Fibroblast of lung (primary cell): ENCODE data around the gene FAM184A. TPM values are rescaled to one million over a fixed set of nuclear protein-coding genes. Genes with fewer than 3 reads are reported as not detected.

Experiments
- DNase-seq, 2 donors: peaks; one replicate each; pipeline versions ENCODE4 v3.0.0 to v3.0.0-alpha.2; 2010; ENCODE audit warnings: low read depth in 2 of 2
- H2AFZ ChIP-seq: 2 replicates; pipeline ENCODE4 v1.5.1; 2012; ENCODE audit warnings: low read length, control low read depth, inconsistent platforms
- H3K27ac ChIP-seq: 2 replicates; pipeline ENCODE4 v1.5.1; 2011; ENCODE audit warnings: low read length, control low read depth; ENCODE audit not compliant: insufficient read depth
- H3K27me3 ChIP-seq: 2 replicates; pipeline ENCODE4 v1.5.1; 2011; ENCODE audit warnings: mild to moderate bottlenecking, low read length; ENCODE audit not compliant: control insufficient read depth, insufficient read depth
- H3K36me3 ChIP-seq: 2 replicates; pipeline ENCODE4 v1.5.1; 2011; ENCODE audit warnings: low read length; ENCODE audit not compliant: control insufficient read depth, insufficient read depth
- H3K4me1 ChIP-seq: 2 replicates; pipeline ENCODE4 v1.5.1; 2011; ENCODE audit warnings: low read length; ENCODE audit not compliant: control insufficient read depth, insufficient read depth; ENCODE audit errors: extremely low read depth
- H3K4me2 ChIP-seq: 2 replicates; pipeline ENCODE4 v1.5.1; 2011; ENCODE audit warnings: low read length, control low read depth; ENCODE audit not compliant: insufficient read depth; ENCODE audit errors: extremely low read depth
- H3K4me3 ChIP-seq, 4 experiments: fragments of 200-600 bp in 1 of 4; sonication (generic) in 1 of 4; replicated peaks in 1 of 4; 2 replicates each; pipeline ENCODE4 v1.5.1; 2011 to 2016; ENCODE audit warnings: low read length in 4 of 4, low read depth in 3 of 4, mild to moderate bottlenecking in 3 of 4, control low read depth in 2 of 4, inconsistent platforms in 1 of 4, mixed read lengths in 1 of 4; ENCODE audit not compliant: insufficient read depth in 1 of 4; ENCODE audit errors: control extremely low read depth in 1 of 4
- H3K79me2 ChIP-seq: 2 replicates; pipeline ENCODE4 v1.5.1; 2012; ENCODE audit warnings: mild to moderate bottlenecking, low read length, inconsistent platforms; ENCODE audit not compliant: control insufficient read depth, insufficient read depth
- H3K9ac ChIP-seq: 2 replicates; pipeline ENCODE4 v1.5.1; 2011; ENCODE audit warnings: mild to moderate bottlenecking, low read length, control low read depth; ENCODE audit not compliant: insufficient read depth
- H3K9me3 ChIP-seq: 2 replicates; pipeline ENCODE4 v1.5.1; 2012; ENCODE audit warnings: low read depth, low read length; ENCODE audit not compliant: control insufficient read depth, insufficient read depth
- H4K20me1 ChIP-seq: 2 replicates; pipeline ENCODE4 v1.5.1; 2011; ENCODE audit warnings: low read length; ENCODE audit not compliant: control insufficient read depth, insufficient read depth; ENCODE audit errors: extremely low read depth
- CTCF ChIP-seq, 2 donors: IDR thresholded peaks in 1 of 2; conservative IDR thresholded peaks in 1 of 2; 1 replicate in 1 of 2; 2 replicates in 1 of 2; pipeline ENCODE4 v1.5.1; 2011 to 2012; ENCODE audit warnings: low read length in 2 of 2, control low read depth in 1 of 2, inconsistent platforms in 1 of 2, low read depth in 1 of 2, mild to moderate bottlenecking in 1 of 2
- EZH2 ChIP-seq: IDR thresholded peaks from 2 replicates; pipeline ENCODE4 v1.5.1; 2012; ENCODE audit warnings: low read length, control low read depth, mild to moderate bottlenecking; ENCODE audit errors: missing control alignments
- polyA plus RNA-seq, 2 donors: library from polyadenylated mRNA; depleted of rRNA in 1 of 2; stranded (reverse) in 1 of 2; unstranded in 1 of 2; fragments of >200 nt; gene quantifications; 2 replicates each; pipeline ENCODE4 v1.2.1, GENCODE V29; 2011 to 2012; ENCODE audit warnings: missing spikeins in 1 of 2
- total RNA-seq: library from RNA; depleted of rRNA; stranded (reverse); fragments of >200 nt; gene quantifications from 2 replicates; pipeline ENCODE4 v1.2.1, GENCODE V29; 2014

FAM184A gene
- total and polyA plus RNA-seq, 2 donors (not counting 1 experiment from before 2014, with no cell fraction given) = 0.09 to 1.7 TPM

DNA sequence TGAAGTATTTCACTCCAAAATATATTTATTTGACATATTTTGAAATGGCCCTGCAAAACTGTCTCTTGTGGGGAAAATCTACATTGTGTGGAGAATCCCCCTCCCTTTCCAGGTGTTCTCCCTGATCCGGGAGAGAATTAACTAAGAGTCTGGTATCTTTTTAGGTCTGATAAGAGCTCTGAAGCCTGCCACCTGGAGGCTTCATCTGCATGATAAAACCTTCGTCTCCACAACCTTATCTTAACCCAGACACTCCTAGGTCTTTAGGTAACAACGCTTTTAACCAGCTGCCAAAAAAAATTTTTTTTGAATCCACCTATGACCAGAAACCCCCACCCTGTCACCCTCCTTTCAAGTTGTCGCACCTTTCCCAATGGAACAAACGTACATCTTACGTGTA, 43.0 kb downstream of the FAM184A start:
- Histone ChIP-seq H3K4me2 (no peak overlapping the region), H2AFZ (no peak overlapping the region), H3K9ac (no peak overlapping the region), H3K4me3 (no peak overlapping the region), H3K4me1 (no peaks in the 10 kb centered on the region), H3K9me3 (no peaks in the 10 kb centered on the region), H3K36me3 (no peaks in the 10 kb centered on the region), H4K20me1 (no peaks in the 10 kb centered on the region), H3K27ac (no peak overlapping the region), H3K79me2 (no peaks in the 10 kb centered on the region), H3K27me3 (no peaks in the 10 kb centered on the region)
- no peak for TF ChIP-seq EZH2
- no peak for TF ChIP-seq CTCF (conservative IDR thresholded peaks at IDR 0.05 in 1 of 2, IDR thresholded peaks at IDR 0.05 in 1 of 2; ENCODE audit: low read depth in 1 of 2, low read length in 2 of 2)
- DNase-seq = no peak

DNA sequence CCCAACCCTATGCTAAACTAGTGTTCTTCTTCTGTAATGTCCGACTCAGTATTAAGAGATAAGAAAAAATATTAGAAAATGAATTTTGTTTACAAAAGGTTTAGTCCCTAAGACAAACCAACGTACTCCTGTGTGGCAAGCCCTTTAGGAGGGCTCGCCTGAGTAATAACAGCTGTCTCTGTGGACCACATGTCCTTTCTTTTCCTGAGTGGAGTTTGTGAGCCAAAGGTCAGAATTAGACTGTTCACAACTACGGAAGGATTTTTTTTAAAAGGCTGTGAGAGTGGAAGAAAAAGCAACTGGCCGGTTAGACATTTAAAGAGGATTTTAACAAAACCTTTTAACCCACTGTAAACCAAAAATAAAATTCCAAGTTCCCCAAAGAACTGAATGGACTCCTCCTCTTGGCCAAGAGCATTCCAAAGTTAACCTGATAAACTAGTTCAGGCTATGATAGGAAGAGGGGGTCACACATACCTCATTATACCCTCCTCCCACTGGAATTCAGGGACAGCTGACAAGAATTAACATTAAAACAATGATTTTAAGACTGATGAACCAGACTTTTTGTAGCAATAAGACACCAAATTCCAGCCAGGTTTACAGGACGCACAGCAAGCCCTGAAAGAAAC, 43.5 kb downstream of the FAM184A start:
- Histone ChIP-seq H3K27me3 (no peaks in the 10 kb centered on the region), H2AFZ (no peak overlapping the region), H3K79me2 (no peaks in the 10 kb centered on the region), H3K4me3 (no peak overlapping the region), H3K4me1 (no peaks in the 10 kb centered on the region), H3K36me3 (no peaks in the 10 kb centered on the region), H3K27ac (no peak overlapping the region), H3K9me3 (no peaks in the 10 kb centered on the region), H3K9ac (no peak overlapping the region), H4K20me1 (no peaks in the 10 kb centered on the region), H3K4me2 (no peak overlapping the region)
- no peak for TF ChIP-seq CTCF (conservative IDR thresholded peaks at IDR 0.05 in 1 of 2, IDR thresholded peaks at IDR 0.05 in 1 of 2; ENCODE audit: low read depth in 1 of 2, low read length in 2 of 2)
- TF ChIP-seq EZH2 = no peak
- DNase-seq = peak in 1 of 2 donors; percentile 34

DNA sequence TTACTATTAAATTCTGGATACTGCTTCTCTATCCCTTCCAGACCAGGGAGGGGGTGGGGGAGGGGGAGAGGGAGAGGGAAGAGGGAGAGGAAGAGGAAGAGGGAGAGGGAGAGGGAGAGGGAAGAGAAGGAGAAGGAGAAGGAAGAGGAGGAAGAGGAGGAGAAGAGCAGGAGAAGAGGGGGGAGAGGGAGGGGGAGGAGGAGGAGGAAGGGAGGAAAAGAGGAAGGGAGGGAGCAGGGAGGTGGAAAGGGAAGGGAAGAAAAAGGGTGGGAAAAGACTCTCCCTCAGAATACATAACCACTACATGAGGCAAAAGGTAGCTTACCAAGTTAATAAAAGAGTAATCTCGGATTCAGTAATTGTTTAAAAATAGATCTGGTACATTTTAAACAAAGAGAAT, 46.0 kb downstream of the FAM184A start:
- DNase-seq = no peak
- Histone ChIP-seq H3K9me3 (no peaks in the 10 kb centered on the region), H3K4me3 (no peak overlapping the region), H3K4me1 (no peaks in the 10 kb centered on the region), H3K4me2 (no peak overlapping the region), H3K27ac (no peak overlapping the region), H3K36me3 (no peaks in the 10 kb centered on the region), H2AFZ (no peak overlapping the region), H3K9ac (no peak overlapping the region), H4K20me1 (no peaks in the 10 kb centered on the region), H3K27me3 (no peaks in the 10 kb centered on the region), H3K79me2 (no peaks in the 10 kb centered on the region)
- TF ChIP-seq CTCF (conservative IDR thresholded peaks at IDR 0.05 in 1 of 2, IDR thresholded peaks at IDR 0.05 in 1 of 2; ENCODE audit: low read depth in 1 of 2, low read length in 2 of 2) = no peak
- TF ChIP-seq EZH2 = no peak
